Loucy (cell line): ENCODE data around the gene LMF1.

Experiments used
- CTCF ChIP-seq: fragments of 200-600 bp; sonication (generic); conservative IDR thresholded peaks from 2 replicates; pipeline ENCODE4 v1.5.1; 2014; ENCODE audit warnings: mild to moderate bottlenecking, antibody characterized with exemption, low read length
- EZH2phosphoT487 ChIP-seq: fragments of 200-600 bp; IDR thresholded peaks from 2 replicates; pipeline ENCODE4 v1.6.1; 2018; ENCODE audit warnings: antibody characterized with exemption, mild to moderate bottlenecking, moderate library complexity, borderline replicate concordance

GRCh38 chr16:987906-988305 lies 17.1 kb upstream of the LMF1 start:
- no peak for TF ChIP-seq CTCF
- TF ChIP-seq EZH2phosphoT487: no peak
